ENCODE data around the gene HAGHL.
"Not testable (repeated sequence)": the region's sequence is repeated elsewhere in the genome, so short reads cannot be mapped to it uniquely, and the experiment has no call there.

HAGHL gene

DNA sequence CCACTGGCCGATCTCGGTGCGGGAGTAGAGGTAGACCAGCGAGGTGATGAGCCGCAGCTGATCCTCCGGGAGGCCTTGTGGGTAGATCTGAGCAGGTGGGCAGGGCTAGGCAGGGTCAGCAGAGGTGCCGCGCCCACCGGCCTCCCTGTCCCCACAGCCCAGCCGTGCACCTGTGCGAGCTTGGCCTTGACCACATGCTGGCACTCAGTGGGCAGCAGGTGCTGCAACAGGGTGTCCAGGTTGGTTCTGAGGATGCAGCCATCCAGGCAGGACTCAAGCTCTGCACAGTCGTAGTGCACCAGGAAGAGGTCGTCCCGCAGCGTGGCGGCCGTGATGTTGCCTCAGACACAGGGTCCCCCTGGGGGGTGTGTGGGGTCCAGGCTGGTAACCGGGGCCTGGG is 46.1 kb downstream of the HAGHL start:
- DNase-seq (ENCODE audit: low read depth): no peak

DNA sequence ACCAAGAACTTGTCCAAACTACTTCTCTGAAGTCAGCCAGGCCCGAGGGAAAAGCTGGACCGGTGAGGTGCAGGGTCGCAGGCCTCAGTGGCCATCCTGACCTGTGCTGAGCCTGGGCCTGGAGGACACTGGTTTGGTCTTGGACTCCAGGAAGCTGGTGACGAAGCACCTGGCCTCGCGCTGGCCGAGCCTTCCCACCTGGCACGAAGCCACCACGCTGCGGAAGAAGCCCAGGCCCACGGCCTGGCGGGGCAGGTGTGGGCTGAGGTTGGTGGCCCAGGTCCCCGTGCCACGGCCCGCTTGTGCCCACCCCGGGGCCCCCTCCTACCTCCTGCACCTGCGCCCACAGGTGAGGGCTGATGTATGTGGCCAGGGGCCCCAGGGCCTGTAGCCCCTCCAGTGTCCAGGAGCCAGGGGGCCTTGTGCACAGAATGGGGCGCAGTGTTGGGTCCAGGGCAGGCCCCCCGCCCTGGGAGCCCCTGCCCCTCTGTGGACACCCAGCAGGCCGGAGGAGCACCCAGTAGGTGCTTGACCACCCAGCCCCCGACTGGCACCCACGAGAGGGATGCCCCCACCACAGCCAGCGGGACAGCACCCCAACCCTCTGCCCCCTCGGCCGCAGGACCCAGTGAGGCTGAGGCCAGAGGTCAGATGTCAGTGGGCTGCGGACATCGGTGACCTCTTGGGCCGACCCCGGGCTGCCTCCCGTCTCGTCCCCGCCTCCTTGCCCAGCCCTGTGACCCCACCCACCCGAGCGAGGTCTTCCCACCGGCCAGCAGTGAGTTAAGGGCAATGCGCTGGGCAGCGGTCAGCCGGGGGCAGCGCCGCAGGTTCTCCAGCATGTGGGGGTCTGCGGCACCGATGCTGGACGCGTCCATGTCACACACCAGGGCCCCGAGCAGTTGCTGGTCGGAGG is 47.4 kb downstream of the HAGHL start:
- DNase-seq (ENCODE audit: low read depth): no peak

DNA sequence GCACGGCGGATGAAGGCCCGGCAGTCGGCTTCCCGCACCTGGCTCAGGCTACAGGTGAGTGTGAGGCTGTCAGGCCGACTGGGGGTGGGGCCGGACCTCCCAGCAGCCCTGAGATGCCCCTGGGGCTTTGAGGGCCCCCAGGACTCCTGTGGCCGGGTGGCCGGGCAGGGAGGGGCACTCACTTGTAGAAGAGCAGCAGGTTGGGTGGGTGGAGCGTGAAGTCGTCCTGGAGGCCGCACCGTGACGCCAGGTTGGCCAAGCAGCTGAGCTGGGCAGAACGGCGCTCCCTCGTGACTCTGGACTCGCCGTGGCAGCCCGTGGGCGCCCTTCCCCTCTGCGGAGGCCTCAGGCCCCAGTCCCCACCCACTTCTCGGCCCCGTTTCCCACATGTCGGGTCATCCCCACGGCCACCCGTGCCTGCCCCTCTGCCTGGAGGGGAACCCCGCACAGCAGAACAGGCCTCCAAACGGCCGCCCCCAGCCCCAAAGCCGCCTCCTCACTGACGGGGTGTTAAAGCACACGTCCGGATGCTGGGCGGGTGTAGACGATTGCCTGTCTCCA is 48.4 kb downstream of the HAGHL start:
- DNase-seq (ENCODE audit: low read depth): no peak

DNA sequence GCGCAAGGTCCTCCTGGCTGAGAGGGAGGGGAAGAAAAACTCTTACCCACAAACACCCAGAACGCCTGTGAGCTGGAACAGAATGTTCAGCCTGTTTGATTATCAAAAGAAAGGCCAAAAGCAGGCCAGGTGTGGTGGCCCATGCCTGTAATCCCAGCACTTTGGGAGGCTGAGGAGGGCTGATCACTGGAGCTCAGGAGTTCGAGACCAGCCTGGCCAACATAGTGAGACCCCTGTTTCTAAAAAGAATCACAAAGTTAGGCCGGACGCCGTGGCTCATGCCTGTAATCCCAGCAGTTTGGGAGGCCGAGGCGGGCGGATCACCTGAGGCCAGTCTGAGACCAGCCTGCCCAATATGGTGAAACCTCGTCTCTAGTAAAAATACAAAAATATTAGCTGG is 49.4 kb downstream of the HAGHL start:
- DNase-seq (ENCODE audit: low read depth): not testable (repeated sequence)

DNA sequence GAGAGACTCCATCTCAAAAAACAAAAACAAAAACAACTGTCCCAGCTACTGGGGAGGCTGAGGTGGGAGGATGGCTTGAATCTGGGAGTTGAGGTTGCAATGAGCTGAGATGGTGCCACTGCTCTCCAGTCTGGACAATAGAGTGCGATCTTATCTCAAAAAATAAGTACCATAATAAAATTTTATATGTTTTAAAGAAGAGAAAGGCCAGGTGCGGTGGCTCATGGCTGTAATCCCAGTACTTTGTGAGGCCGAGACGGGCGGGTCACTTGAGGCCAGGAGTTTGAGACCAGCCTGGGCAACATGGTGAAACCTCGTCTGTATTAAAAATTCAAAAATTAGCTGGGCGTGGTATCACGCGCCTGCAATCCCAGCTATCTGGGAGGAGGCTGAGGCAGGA is 49.9 kb downstream of the HAGHL start:
- DNase-seq (ENCODE audit: low read depth): no peak

DNA sequence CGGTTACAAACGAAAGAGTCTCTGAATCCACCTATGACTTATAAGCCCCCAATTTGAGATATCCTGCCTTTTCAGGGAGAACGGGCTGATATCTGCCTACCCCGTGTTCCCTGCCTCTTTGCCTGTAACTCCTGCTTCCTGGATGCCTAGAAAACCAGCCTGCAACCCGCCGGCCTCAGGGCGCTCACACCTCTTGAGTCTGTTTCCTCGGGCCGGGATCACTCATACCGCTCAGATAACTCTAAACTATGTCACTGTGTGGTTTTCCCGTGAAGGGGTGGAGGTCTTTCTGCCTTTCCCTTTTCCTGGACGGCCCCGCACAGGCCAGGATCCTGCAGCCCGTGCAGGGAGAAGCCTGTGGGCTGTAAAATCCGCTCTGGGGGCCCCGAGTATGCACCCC is 50.9 kb downstream of the HAGHL start:
- no peak for DNase-seq (ENCODE audit: low read depth)

DNA sequence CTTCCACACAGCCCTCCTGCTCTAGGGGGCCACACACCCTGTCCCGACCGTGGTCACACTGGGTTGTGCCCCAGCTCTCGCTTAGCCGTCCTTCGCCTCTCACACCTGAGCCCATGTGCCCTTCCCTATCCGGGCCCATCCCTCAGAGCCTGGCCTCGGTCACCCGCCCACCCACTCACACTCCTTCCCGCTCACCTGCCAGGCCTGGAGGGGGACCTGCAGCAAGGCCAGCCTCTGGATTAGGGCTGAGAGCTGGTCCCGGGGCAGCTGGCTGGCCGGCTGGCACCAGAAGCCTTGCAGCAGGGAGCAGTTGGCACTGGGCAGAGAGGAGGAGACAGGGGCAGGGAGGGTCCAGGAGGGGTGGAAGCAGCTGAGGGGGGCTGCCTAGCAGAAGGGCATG is 51.5 kb downstream of the HAGHL start:
- no peak for DNase-seq (ENCODE audit: low read depth)

DNA sequence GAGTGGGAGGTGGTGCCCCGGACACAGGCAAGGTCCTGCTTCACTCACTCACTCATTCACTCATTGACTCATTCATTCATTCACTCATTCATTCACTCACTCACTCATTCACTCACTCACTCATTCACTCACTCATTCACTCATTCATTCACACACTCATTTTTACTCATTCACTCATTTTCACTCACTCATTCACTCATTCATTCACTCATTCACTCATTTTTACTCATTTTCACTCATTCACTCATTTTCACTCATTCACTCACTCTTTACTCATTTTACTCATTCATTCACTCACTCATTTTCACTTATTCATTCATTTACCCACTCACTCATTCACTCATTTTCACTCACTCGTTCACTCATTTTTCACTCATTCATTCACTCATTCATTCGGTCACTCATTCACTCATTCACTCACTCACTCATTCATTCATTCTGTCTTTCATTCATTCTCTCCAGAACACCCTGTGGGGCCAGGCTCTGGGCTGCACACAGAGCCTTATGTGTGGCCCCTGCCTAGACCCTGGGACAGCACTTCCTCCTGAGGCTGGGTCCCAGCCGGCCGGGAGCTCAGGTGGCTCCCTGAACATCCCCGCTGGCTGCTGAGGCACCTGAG is 52.1 kb downstream of the HAGHL start:
- no peak for DNase-seq (ENCODE audit: low read depth)
